Measurements from ENCODE around the gene KRTAP12-1.
"Not testable (repeated sequence)": the region's sequence is repeated elsewhere in the genome, so short reads cannot be mapped to it uniquely, and the experiment has no call there.

Gene KRTAP12-1

DNA sequence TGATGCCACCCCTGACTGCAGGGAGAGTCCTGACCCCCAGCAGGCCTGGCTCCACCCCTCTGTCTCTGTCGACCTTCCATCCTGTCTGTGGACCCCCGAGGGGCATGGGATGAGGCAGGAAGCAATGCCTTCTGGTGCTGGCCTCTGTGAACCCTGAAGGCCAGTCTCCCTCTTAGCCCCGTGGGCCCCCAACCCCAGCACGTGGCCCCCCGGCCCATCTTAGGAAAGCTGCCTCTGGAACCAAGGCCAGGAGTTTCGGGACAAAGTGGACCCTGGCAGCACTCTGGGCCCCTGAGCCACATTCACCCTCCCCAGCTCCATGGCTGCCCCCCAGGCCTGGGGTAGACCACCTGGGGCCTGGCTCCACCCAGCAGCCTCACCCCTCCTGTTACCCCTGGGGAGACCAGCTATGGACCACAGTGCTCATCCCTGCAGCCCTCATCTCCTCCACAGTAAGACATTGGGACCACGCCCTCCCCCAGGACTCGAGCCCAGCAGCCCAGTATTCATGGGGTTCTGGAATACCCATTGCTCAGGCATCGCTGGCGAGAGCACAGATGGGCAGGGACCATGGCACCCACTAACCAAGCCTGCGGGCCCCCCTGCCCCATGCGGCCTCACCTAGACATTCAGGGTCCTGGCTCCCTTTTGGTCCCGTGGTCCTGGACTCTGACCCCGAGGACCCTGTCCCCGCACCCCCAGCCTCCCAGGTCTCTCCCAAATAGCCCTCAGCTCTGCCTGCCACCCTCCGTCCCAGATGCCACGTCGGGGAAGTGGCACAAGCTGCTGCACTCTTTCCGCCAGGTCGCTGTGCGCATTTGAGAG, 43.2 kb downstream of the KRTAP12-1 start:
- DNase-seq = not testable (repeated sequence)

DNA sequence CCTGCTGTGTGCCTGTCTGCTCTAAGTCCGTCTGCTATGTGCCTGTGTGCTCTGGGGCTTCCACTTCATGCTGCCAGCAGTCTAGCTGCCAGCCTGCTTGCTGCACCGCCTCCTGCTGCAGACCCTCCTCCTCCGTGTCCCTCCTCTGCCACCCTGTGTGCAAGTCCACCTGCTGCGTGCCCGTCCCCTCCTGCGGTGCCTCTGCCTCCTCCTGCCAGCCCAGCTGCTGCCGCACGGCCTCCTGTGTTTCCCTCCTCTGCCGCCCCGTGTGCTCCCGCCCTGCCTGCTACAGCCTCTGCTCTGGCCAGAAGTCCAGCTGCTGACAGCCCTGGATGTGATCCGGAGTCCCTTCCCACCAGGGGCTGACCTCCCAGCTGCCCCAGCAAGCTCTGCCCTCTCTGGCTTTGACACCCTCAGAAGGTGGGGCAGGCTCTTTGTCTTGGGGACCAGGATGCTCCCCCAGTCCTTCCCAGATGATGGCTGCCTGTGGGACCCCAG, 44.1 kb downstream of the KRTAP12-1 start:
- not testable (repeated sequence) for DNase-seq

- no peak for DNase-seq
Measured at GRCh38 chr21:44637018-44637850, 44.7 kb downstream of the KRTAP12-1 start, which contains the start of gene KRTAP10-10. KRTAP10-10 (plus strand) TSS chr21:44637356; CDS start chr21:44637418, 62 bp downstream.

DNA sequence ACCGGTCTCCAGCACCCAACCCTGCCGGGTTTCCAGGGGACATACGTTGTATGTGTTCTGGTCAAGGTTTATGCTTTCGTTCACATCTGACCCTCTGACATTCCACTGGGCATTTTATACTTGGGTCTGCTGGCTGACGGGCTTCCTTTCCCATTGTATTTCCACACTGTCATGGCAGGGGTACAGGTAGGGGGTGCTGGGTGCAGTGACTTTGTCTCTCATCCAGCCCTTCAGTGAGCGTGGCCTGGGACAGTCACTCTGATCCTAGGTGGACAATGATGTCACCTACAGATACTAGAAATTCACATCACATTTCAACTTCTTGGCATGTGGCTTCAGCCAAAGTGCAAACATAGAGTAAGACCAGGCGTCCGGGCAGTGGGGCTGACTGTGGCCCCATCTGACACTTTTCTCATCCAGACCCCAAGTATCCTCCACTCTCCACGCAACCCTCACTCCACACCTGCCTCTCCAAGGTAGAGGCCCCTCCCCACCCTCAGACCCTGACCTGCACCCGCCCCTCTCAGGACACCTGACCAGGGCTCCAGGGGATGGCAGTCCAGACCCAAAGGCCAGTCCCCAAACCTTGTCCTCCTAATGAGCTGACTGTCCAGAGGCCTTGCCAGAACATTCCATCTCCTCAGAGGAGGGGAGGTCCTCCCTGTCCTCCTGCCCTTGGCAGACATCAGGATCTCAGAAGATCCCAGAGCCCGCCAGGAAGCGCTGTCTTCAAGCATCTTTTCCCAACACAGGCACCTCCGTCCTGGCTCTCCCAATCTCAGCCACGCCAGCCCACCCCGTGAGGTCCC, 45.5 kb downstream of the KRTAP12-1 start:
- DNase-seq = no peak

DNA sequence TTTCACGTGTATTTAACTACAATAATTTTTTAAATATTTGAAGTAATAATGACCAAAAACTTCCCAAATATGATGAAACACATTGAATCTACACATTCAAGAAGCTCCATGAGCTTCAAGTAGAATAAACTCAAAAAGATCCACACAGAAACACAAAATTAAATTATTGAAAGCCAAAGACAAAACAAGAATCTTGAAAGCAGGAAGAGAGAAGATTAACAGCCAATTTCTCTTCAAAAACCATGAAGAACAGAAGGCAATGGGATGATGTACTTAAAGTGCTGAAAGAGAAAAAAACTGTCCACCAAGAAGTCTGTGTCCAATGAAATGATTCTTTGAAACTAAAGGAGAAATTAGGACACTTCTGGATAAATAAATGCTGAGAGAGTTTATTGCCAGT, 49.9 kb downstream of the KRTAP12-1 start:
- no peak for DNase-seq
